ENCODE data around the gene M6PR. TPM values are rescaled to one million over a fixed set of nuclear protein-coding genes. Genes with fewer than 3 reads are reported as not detected.
A peak's percentile ranks its signal among the peaks of the same experiment; 100 is the strongest.
"Not testable (repeated sequence)": the region's sequence is repeated elsewhere in the genome, so short reads cannot be mapped to it uniquely, and the experiment has no call there.

The M6PR gene
- total and polyA plus RNA-seq, 2 of the 8 experiments (the other 6 are each of a cell fraction or from before 2014, with no cell fraction given): 106 to 122 TPM

- Histone ChIP-seq H3K14ac (ENCODE audit: insufficient read length) (peak within 1 kb of the TSS; percentile 9), H2BK5ac (ENCODE audit: low read depth, low read length) (peak within 1 kb of the TSS; percentile 98), H4K5ac (ENCODE audit: insufficient read length, low read depth, low read length) (peak within 1 kb of the TSS; percentile 100), H4K20me1 (replicated peaks in 1 of 2; ENCODE audit: control insufficient read depth in 1 of 2, insufficient read depth in 2 of 2, low read length in 2 of 2) (peaks cover 11 to 16% of the 10 kb centered on the region in 2 experiments), H3K4me2 (ENCODE audit: insufficient read depth in 1 of 2, low read depth in 2 of 2, low read length in 2 of 2) (peak within 1 kb of the TSS; percentile 78 to 92), H2BK20ac (ENCODE audit: low read length) (peak within 1 kb of the TSS; percentile 26; the same call in 1 of the 2 replicates), H2BK12ac (ENCODE audit: low read depth, low read length) (peak within 1 kb of the TSS; percentile 52; the same call in 1 of the 2 replicates), H3K27ac (ENCODE audit: low read depth, low read length) (peak within 1 kb of the TSS; percentile 89), H3K4ac (replicated peaks; ENCODE audit: insufficient read length, low read depth, low read length) (peak within 1 kb of the TSS; percentile 96), H3K36me3 (ENCODE audit: control insufficient read depth in 2 of 4, insufficient read depth in 4 of 4, low read length in 3 of 4) (peaks cover 5 to 34% (median 13%) of the 10 kb centered on the region in 4 experiments; a peak in 7 of 8 replicates), H3K4me3 (ENCODE audit: extremely low read depth in 1 of 4, insufficient read depth in 2 of 4, low read depth in 3 of 4, low read length in 4 of 4) (peak within 1 kb of the TSS; percentile 91 to 99 (median 98)), H2AK5ac (ENCODE audit: low read depth, low read length) (0 out of 2 replicates have a peak within 1 kb of the TSS, but pooled peaks have one; percentile 18), H3K79me2 (ENCODE audit: control insufficient read depth in 1 of 2, insufficient read depth in 2 of 2, low read length in 2 of 2) (peaks cover 34 to 47% of the 10 kb centered on the region in 2 experiments), H3K9ac (replicated peaks in 1 of 4; ENCODE audit: extremely low read depth in 1 of 4, low read depth in 3 of 4, low read length in 3 of 4) (peak within 1 kb of the TSS; percentile 59 to 90 (median 83)), H4K91ac (replicated peaks; ENCODE audit: insufficient read length, low read length) (peak within 1 kb of the TSS; percentile 96), H2BK120ac (replicated peaks; ENCODE audit: low read depth, low read length) (peak within 1 kb of the TSS; percentile 93), H3K4me1 (replicated peaks in 1 of 4; ENCODE audit: control insufficient read depth in 3 of 4, insufficient read depth in 4 of 4, low read length in 3 of 4) (peaks cover 0 to 37% (median 14%) of the 10 kb centered on the region in 4 experiments; a peak in 5 of 7 replicates), H3K18ac (ENCODE audit: extremely low read depth, low read length) (peak within 1 kb of the TSS; percentile 99), H3K56ac (replicated peaks; ENCODE audit: insufficient read length, low read depth, low read length) (peak within 1 kb of the TSS; percentile 92)
- not testable (repeated sequence) for H2BK15ac ChIP-seq (ENCODE audit: low read length); H3K9me3 ChIP-seq (ENCODE audit: insufficient read depth in 2 of 2, low read depth in 1 of 2, low read length in 1 of 2); H4K8ac ChIP-seq (ENCODE audit: extremely low read depth, insufficient read depth, low read length); H3K79me1 ChIP-seq (ENCODE audit: low read depth, low read length); H3K23ac ChIP-seq (ENCODE audit: insufficient read length); H3K27me3 ChIP-seq (replicated peaks in 1 of 4; ENCODE audit: control insufficient read depth in 3 of 4, extremely low read depth in 1 of 4, insufficient read depth in 3 of 4, low read length in 3 of 4); H3K23me2 ChIP-seq (ENCODE audit: low read depth, low read length); H2AFZ ChIP-seq (ENCODE audit: low read length)
- 0% methylated on average over 16 of the region's 57 CpGs; no CpG with 5 or more reads in 1 of the 2 experiments for WGBS, 2 experiments (ENCODE audit: extremely low coverage in 1 of 2, insufficient coverage in 1 of 2, insufficient read length in 1 of 2, insufficient replicate concordance in 2 of 2, low coverage in 1 of 2, low lambda C conversion rate in 2 of 2, missing lambda C conversion rate in 1 of 2)
- ChIA-PET CTCF (ENCODE audit: partially characterized antibody) (interaction anchor here (0.9 to 2.0 kb wide), 4 partner anchors 8 to 216 kb away, joined by 3 to 8 read pairs (median 4); partner anchors contain the start of gene RIMKLB), POLR2A (ENCODE audit: partially characterized antibody) (interaction anchor here (0.8 to 18.7 kb wide), 20 partner anchors 8 to 221 kb away, joined by 3 to 438 read pairs (median 5); partner anchors contain the start of genes M6PR and RIMKLB)
- FAIRE-seq (peak; percentile 48), DNase-seq (ENCODE audit: low read depth in 1 of 2, low spot score in 2 of 2) (peak in 1 of 2 experiments; percentile 82)
- TF ChIP-seq CTCF (IDR thresholded peaks at IDR 0.05; ENCODE audit: control extremely low read depth in 1 of 3, insufficient read depth in 1 of 3, low read depth in 1 of 3, low read length in 3 of 3) (peak; percentile 12 to 43 (median 30); a peak in 2 of 4 replicates), PHF8 (conservative IDR thresholded peaks at IDR 0.05; ENCODE audit: low read depth, low read length) (0 out of 2 replicates have a peak, but pooled peaks have one; percentile 20), TAF1 (IDR thresholded peaks at IDR 0.05; ENCODE audit: low read depth, low read length) (peak; percentile 73), RAD21 (IDR thresholded peaks at IDR 0.05 in 1 of 2, conservative IDR thresholded peaks at IDR 0.05 in 1 of 2; ENCODE audit: low read depth in 2 of 2, low read length in 2 of 2) (0 out of 4 replicates have a peak, but pooled peaks of 1 of the 2 experiments have one; percentile 11), TAF7 (optimal IDR thresholded peaks at IDR 0.05; ENCODE audit: borderline replicate concordance, low read depth, low read length) (peak; percentile 57), SIN3A (conservative IDR thresholded peaks at IDR 0.05 in 1 of 2, IDR thresholded peaks at IDR 0.05 in 1 of 2; ENCODE audit: low read depth in 1 of 2, low read length in 2 of 2) (peak in 1 of 2 experiments; percentile 83; a peak in 1 of 4 replicates)
Observed at GRCh38 chr12:8914033-8914715, 35.3 kb downstream of the M6PR start, which contains the start of gene PHC1. Gene PHC1 (plus strand): TSS chr12:8914509. CDS start chr12:8917678, 3,169 bp downstream.

Data from H1 (cell line).